GM19467 (cell line): ENCODE data around the gene CDH18.

Experiments used
- ATAC-seq: cut with Tn5 transposase; IDR thresholded peaks from one replicate; pipeline ENCODE4 v1.9.1; 2021; ENCODE audit warnings: mild to moderate bottlenecking, moderate library complexity; ENCODE audit not compliant: unreplicated experiment

The CDH18 gene

GRCh38 chr5:19616701-19617215 lies 371.2 kb downstream of the CDH18 start:
- ATAC-seq = no peak

- ATAC-seq = no peak
These were observed 372.3 kb downstream of the CDH18 start for GRCh38 chr5:19615661-19616060.

- ATAC-seq = no peak
These were observed 372.9 kb downstream of the CDH18 start for GRCh38 chr5:19615071-19615470.

- ATAC-seq = no peak
These were observed 379.5 kb downstream of the CDH18 start for GRCh38 chr5:19608444-19609002.

GRCh38 chr5:19605846-19606407 lies 382.1 kb downstream of the CDH18 start:
- no peak for ATAC-seq

GRCh38 chr5:19584131-19584530 lies 403.9 kb downstream of the CDH18 start:
- no peak for ATAC-seq

- ATAC-seq = no peak
These were observed 410.1 kb downstream of the CDH18 start for GRCh38 chr5:19577882-19578281.

GRCh38 chr5:19568004-19568403 lies 420.0 kb downstream of the CDH18 start:
- ATAC-seq = no peak

GRCh38 chr5:19565466-19565865 lies 422.5 kb downstream of the CDH18 start:
- ATAC-seq = no peak

- no peak for ATAC-seq
These were observed 424.0 kb downstream of the CDH18 start for GRCh38 chr5:19564036-19564435.

- ATAC-seq = no peak
These were observed 432.1 kb downstream of the CDH18 start for GRCh38 chr5:19555876-19556275.

GRCh38 chr5:19555436-19555835 lies 432.6 kb downstream of the CDH18 start:
- ATAC-seq = no peak

- no peak for ATAC-seq
These were observed 433.5 kb downstream of the CDH18 start for GRCh38 chr5:19554524-19554923.

GRCh38 chr5:19547640-19548039 lies 440.4 kb downstream of the CDH18 start:
- no peak for ATAC-seq

GRCh38 chr5:19546521-19546920 lies 441.5 kb downstream of the CDH18 start:
- no peak for ATAC-seq

- ATAC-seq = no peak
These were observed 449.4 kb downstream of the CDH18 start for GRCh38 chr5:19538607-19539006.

GRCh38 chr5:19536387-19536786 lies 451.6 kb downstream of the CDH18 start:
- ATAC-seq = no peak

GRCh38 chr5:19534751-19535150 lies 453.2 kb downstream of the CDH18 start:
- no peak for ATAC-seq

- ATAC-seq = no peak
These were observed 455.1 kb downstream of the CDH18 start for GRCh38 chr5:19532936-19533335.

GRCh38 chr5:19531374-19531952 lies 456.5 kb downstream of the CDH18 start:
- ATAC-seq = no peak

- ATAC-seq = no peak
These were observed 468.6 kb downstream of the CDH18 start for GRCh38 chr5:19519448-19519847.

- ATAC-seq = no peak
These were observed 489.1 kb downstream of the CDH18 start for GRCh38 chr5:19498852-19499251.
